ENCODE data around the gene ZNF862.

ZNF862 gene

GRCh38 chr7:149846436-149847046, 8.4 kb downstream of the ZNF862 start:
- DNase-seq, result no peak

- DNase-seq, result no peak
These were observed 11.0 kb downstream of the ZNF862 start for GRCh38 chr7:149849174-149849573.

DNA sequence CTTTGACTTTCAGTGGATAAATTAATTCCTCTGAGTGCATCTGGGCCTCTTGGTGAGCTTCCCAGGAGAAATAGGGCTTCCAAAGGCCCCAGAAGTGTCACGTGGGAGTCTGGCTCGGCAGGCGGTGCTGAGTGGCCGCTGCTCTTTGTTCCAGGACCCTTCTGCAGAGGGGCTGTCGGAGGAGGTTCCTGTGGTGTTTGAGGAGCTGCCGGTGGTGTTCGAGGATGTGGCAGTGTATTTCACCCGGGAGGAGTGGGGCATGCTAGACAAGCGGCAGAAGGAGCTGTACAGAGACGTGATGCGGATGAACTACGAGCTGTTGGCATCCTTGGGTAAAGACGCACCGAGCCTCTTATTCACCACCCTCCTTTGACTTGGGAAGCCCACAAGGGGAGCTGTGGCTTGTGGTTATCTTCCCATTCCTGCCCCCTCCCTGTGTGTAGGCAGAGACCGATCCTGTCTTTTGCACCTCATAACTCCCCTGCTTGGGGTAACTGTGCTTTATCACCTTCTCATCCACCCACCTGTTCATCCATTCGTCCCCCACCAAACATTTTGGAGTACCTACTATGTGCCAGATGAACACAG, 11.9 kb downstream of the ZNF862 start:
- no peak for DNase-seq

GRCh38 chr7:149850716-149851115, 12.5 kb downstream of the ZNF862 start:
- DNase-seq, result no peak

GRCh38 chr7:149851449-149851848, 13.3 kb downstream of the ZNF862 start:
- DNase-seq, result no peak

GRCh38 chr7:149853157-149853556, 15.0 kb downstream of the ZNF862 start:
- DNase-seq, result peak; percentile 23

DNA sequence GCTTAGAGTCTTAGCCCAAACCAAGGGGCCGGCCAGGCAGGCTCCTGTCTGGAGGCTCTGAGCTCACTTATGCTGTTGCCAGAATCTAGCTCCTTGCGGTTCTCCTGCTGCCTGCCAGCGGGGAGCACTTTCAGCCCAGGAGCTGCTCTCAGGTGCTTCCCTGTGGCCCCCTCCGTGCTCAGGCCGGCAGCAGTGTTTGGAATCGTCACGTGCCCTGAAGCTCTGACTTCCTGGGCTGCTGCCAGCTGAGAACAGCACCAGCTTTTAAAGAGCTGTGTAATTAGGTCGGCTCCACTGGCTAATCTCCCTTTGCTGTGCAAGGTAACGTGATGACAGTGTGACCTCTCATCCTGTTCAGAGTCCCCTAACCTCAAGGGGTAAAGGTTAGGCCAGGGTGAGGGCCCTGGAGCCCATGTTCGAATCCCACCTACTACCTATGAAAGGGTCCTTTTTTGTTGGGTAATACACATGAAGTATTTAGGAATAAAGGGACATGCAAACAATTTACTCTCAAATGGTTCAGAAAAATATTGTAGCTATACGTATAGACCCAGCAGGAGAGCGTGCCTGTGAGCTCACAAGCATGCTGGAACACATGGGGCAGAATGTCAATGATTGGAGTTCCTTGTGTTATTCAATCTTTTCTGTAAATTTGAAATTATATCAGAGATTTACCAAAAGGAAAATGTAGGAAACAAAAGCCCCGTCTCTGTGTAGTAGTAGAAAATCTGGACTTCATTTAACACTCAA, 16.6 kb downstream of the ZNF862 start:
- DNase-seq, result peak; percentile 44

GRCh38 chr7:149855361-149856305, 17.5 kb downstream of the ZNF862 start:
- peak; percentile 96 for DNase-seq

- DNase-seq, result no peak
These were observed 18.4 kb downstream of the ZNF862 start for GRCh38 chr7:149856583-149856982.

GRCh38 chr7:149859369-149859768, 21.2 kb downstream of the ZNF862 start:
- DNase-seq, result no peak

DNA sequence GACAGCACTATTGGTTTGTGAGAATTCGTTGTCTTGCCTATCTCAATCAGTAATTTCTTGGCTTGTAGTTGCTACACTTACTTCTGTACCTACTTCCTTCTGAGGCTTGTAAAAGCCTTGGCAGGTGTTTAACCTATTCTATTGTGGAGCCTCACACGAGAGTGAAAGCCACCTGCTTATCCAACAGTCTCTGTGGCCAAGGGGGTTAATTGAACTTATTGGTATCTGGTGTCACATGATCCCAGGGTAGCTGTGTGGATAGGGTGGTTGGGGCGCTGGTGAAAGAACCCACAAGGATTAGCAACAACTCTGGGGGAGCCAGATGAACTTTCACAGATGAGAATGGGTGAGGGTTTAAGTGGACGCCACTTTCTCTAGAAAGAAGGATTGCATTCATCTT, 21.7 kb downstream of the ZNF862 start:
- DNase-seq, result no peak

DNA sequence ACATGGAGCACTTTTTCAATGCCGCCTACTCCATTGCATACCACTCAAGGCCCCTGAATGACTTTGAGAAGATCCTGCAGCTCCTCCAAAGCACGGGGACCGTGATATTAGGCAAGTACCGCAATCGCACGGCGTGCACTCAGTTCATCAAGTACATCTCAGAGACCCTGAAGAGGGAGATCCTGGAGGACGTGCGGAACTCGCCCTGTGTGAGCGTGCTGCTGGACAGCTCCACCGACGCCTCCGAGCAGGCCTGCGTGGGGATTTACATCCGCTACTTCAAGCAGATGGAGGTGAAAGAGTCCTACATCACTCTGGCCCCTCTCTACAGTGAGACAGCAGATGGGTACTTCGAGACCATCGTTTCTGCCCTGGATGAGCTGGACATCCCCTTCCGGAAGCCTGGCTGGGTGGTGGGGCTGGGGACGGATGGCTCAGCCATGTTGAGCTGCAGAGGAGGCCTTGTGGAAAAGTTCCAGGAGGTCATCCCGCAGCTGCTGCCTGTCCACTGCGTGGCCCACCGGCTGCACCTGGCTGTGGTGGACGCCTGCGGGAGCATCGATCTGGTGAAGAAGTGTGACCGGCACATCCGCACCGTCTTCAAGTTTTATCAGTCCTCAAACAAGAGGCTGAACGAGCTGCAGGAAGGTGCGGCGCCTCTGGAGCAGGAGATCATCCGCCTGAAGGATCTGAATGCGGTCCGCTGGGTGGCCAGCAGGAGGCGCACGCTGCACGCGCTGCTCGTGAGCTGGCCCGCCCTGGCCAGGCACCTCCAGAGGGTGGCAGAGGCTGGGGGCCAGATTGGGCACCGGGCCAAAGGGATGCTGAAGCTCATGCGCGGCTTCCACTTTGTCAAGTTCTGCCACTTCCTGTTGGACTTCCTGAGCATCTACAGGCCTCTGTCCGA, 22.9 kb downstream of the ZNF862 start:
- no peak for DNase-seq

DNA sequence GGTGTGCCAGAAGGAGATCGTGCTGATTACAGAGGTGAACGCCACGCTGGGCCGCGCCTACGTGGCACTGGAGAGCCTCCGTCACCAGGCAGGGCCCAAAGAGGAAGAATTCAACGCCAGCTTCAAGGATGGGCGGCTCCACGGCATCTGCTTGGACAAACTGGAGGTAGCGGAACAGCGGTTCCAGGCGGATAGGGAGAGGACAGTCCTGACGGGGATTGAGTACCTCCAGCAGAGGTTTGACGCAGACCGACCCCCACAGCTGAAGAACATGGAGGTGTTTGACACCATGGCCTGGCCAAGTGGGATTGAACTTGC, 23.5 kb downstream of the ZNF862 start:
- no peak for DNase-seq

DNA sequence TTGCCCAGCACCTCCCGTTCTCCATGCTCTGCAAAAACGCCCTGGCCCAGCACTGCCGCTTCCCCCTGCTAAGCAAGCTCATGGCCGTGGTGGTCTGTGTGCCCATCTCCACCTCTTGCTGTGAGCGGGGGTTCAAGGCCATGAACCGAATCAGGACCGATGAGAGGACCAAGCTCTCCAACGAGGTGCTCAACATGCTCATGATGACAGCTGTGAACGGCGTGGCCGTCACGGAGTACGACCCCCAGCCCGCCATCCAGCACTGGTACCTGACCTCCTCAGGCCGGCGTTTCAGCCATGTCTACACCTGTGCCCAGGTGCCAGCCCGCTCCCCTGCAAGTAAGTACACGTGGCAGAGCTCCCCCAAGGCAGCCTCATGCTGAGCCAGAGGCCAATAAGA, 24.0 kb downstream of the ZNF862 start:
- no peak for DNase-seq

DNA sequence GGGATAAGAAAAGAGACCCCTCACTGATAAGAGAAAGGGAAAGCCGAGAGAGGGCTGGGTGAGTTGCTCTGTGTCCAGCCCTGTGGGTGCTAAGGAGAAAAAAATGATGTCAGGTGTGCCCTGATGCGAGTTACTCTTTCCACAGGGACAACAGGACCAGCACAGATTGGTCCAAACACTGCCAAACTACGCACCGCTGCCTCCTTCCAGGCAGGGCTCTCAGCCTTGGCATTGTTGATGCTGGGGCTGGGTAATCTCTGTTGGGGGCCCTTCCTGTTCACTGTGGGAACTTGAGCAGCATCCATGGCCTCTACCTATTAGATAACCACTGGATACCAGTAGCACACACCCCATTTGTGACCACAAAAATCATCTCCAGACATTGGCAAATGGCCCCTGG, 25.3 kb downstream of the ZNF862 start:
- no peak for DNase-seq

- DNase-seq, result no peak
These were observed 25.8 kb downstream of the ZNF862 start for GRCh38 chr7:149864023-149864422.

DNA sequence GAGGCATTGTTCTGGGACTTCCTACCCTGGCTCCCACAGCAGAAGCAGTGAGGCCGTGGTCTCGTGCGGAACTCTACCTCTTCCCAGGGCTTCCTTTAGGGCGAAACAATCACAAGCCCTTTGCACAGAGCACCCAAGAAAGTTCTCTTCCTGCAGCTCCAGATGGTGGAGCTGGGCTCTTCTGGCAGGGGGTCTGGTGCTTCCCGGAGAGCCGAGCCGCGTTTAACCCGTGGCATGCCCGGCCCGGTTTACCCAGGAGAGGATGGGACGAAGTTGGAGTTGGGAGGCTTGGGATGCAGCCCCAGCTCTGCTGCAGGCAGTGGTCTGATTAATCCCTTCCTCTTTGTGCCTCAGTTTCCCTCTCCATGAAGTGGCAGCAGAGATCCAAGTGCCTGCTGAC, 26.6 kb downstream of the ZNF862 start:
- no peak for DNase-seq

DNA sequence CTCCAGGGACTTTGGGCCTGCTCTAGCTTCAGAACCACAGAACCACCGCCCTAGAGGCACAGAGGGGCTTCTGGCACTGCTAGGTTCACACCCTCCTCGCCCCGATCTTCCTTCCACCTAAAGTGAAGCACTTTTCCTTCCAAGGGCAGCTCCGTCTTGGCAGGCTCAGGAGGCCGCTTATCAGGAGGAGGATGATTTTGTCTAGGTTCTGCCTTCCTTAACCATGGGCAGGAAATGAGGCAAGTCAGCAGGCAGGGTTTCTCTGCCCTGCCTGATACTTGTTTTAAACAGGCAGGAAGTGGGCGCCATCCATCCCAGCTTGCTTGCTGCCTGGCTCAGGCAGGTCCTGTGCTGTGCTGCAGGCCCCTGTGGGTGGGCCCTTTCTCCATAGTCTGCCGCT, 27.3 kb downstream of the ZNF862 start:
- DNase-seq, result no peak

DNA sequence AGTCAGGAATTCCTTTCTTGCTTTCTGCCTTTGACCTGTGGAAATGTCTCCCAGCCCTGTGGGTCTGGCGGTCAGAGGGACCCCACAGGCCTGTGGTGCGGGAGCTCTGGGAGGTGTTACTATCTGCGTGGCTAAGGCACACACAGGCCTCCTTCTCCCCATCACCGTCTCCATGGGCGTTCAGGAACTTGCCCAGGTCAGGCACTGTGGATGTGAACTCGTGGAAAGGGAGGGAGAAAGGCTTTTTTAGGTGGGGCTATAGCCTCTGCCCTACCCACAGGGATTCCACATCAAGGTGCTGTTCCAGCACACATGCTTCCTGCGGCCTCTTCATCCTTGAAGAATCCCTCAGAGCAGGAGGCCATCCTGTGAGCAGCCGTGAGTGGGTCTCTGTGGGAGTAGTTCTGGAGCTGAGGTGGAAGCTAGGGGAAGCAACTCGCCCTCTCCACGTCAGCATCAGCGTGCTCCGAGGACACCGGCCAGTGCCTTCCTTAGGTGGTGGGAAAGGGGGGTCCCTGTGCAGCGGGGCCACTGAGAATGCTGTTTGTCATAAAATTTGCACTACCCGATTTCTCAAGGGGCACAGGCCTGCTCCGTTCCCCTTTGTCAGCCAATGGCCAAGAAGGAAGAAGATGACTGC, 28.1 kb downstream of the ZNF862 start:
- no peak for DNase-seq

- peak; percentile 69 for DNase-seq
These were observed 28.7 kb downstream of the ZNF862 start for GRCh38 chr7:149866779-149867447.
